CD14-positive monocyte (primary cell): ENCODE results near the gene RYK. TPM values are rescaled to one million over a fixed set of nuclear protein-coding genes. Genes with fewer than 3 reads are reported as not detected.

Experiments
- DNase-seq, 3 donors: peaks; one replicate each; pipeline ENCODE4 v3.0.0-alpha.2; 2011 to 2022
- H2AFZ ChIP-seq: 2 replicates; pipeline ENCODE4 v1.6.0; 2012; ENCODE audit warnings: mild to moderate bottlenecking, low read depth, low read length, inconsistent platforms; ENCODE audit not compliant: insufficient read depth, poor library complexity, severe bottlenecking
- H3K27ac ChIP-seq, 2 donors: 1 replicate in 1 of 2; 2 replicates in 1 of 2; pipeline ENCODE4 v1.5.1; 2012 to 2013; ENCODE audit warnings: low read length in 2 of 2, control low read depth in 1 of 2, inconsistent platforms in 1 of 2, low read depth in 1 of 2, mild to moderate bottlenecking in 1 of 2
- H3K27me3 ChIP-seq, 2 donors: one replicate each; pipeline versions ENCODE4 v1.6.0 to v1.6.1; 2011 to 2013; ENCODE audit warnings: low read length in 2 of 2; ENCODE audit not compliant: control insufficient read depth in 2 of 2, insufficient read depth in 2 of 2
- H3K36me3 ChIP-seq, 2 donors: replicated peaks in 1 of 2; 1 replicate in 1 of 2; 2 replicates in 1 of 2; pipeline versions ENCODE4 v1.5.1 to v1.6.1; 2012 to 2013; ENCODE audit warnings: low read length in 2 of 2, control low read depth in 1 of 2, inconsistent platforms in 1 of 2, mild to moderate bottlenecking in 1 of 2; ENCODE audit not compliant: insufficient read depth in 2 of 2, control insufficient read depth in 1 of 2
- H3K4me1 ChIP-seq, 2 donors: 1 replicate in 1 of 2; 2 replicates in 1 of 2; pipeline versions ENCODE4 v1.5.1 to v1.6.1; 2012 to 2013; ENCODE audit warnings: low read length in 2 of 2, control low read depth in 1 of 2, inconsistent platforms in 1 of 2, mild to moderate bottlenecking in 1 of 2, moderate library complexity in 1 of 2; ENCODE audit not compliant: insufficient read depth in 2 of 2, control insufficient read depth in 1 of 2
- H3K4me2 ChIP-seq: replicated peaks from 2 replicates; pipeline ENCODE3; 2012; ENCODE audit warnings: low read length, moderate library complexity, mild to moderate bottlenecking; ENCODE audit not compliant: poor library complexity, severe bottlenecking; ENCODE audit errors: extremely low read depth
- H3K4me3 ChIP-seq, 3 experiments: fragments of 200-600 bp in 1 of 3; sonication (generic) in 1 of 3; replicated peaks in 1 of 3; 1 replicate in 2 of 3; 2 replicates in 1 of 3; pipeline ENCODE4 v1.5.1; 2011 to 2013; ENCODE audit warnings: low read length in 3 of 3, mild to moderate bottlenecking in 3 of 3, control low read depth in 2 of 3, low read depth in 2 of 3, inconsistent platforms in 1 of 3, moderate library complexity in 1 of 3
- H3K79me2 ChIP-seq: 2 replicates; pipeline ENCODE4 v1.6.0; 2012; ENCODE audit warnings: mild to moderate bottlenecking, control low read depth, inconsistent platforms, low read length, moderate library complexity; ENCODE audit not compliant: insufficient read depth
- H3K9ac ChIP-seq: 2 replicates; pipeline ENCODE4 v1.6.0; 2017; ENCODE audit warnings: low read length, mild to moderate bottlenecking; ENCODE audit not compliant: insufficient read depth, poor library complexity, severe bottlenecking
- H3K9me3 ChIP-seq, 2 donors: replicated peaks in 1 of 2; 1 replicate in 1 of 2; 2 replicates in 1 of 2; pipeline versions ENCODE4 v1.5.1 to v1.6.1; 2012 to 2013; ENCODE audit warnings: low read length in 2 of 2, control low read depth in 1 of 2; ENCODE audit not compliant: control insufficient read depth in 1 of 2, insufficient read depth in 1 of 2
- H4K20me1 ChIP-seq: 2 replicates; pipeline ENCODE4 v1.6.0; 2012; ENCODE audit warnings: mild to moderate bottlenecking, low read length, control low read depth, moderate library complexity; ENCODE audit not compliant: insufficient read depth
- H3K27ac Mint-ChIP-seq, 7 donors: one replicate each; pipeline ENCODE4 v1.8.0; 2020; ENCODE audit warnings: mild to moderate bottlenecking in 7 of 7, mixed read lengths in 7 of 7, moderate library complexity in 6 of 7, inconsistent platforms in 2 of 7
- H3K27me3 Mint-ChIP-seq, 3 donors: one replicate each; pipeline ENCODE4 v1.8.0; 2021 to 2022; ENCODE audit warnings: low read depth in 3 of 3, mild to moderate bottlenecking in 3 of 3, mixed read lengths in 3 of 3, moderate library complexity in 3 of 3, inconsistent platforms in 1 of 3
- H3K36me3 Mint-ChIP-seq, 2 donors: one replicate each; pipeline ENCODE4 v1.8.0; 2020; ENCODE audit warnings: mixed read lengths in 2 of 2, inconsistent platforms in 1 of 2, mild to moderate bottlenecking in 1 of 2
- H3K4me1 Mint-ChIP-seq: one replicate; pipeline ENCODE4 v1.8.0; 2020; ENCODE audit warnings: mild to moderate bottlenecking, mixed read lengths
- H3K4me3 Mint-ChIP-seq, 2 donors: one replicate each; pipeline ENCODE4 v1.8.0; 2020; ENCODE audit warnings: mild to moderate bottlenecking in 2 of 2, mixed read lengths in 2 of 2, moderate library complexity in 1 of 2
- H3K9me3 Mint-ChIP-seq, 7 donors: one replicate each; pipeline ENCODE4 v1.8.0; 2020 to 2022; ENCODE audit warnings: mixed read lengths in 7 of 7, mild to moderate bottlenecking in 6 of 7, moderate library complexity in 6 of 7, inconsistent platforms in 2 of 7
- intact Hi-C, 2 donors: fragments of 100-400 bp; cut with micrococcal nuclease; formaldehyde crosslinking; loops; one replicate each; pipeline versions ENCODE4 v1.15.0 to v1.15.1; 2023
- polyA plus RNA-seq, 3 donors: library from polyadenylated mRNA; depleted of rRNA in 1 of 3; unstranded in 2 of 3; stranded (reverse) in 1 of 3; fragments of 300-500 nt in 2 of 3; fragments of >200 nt in 1 of 3; fragmentation: Illumina TruSeq in 2 of 3; gene quantifications; 1 replicate in 2 of 3; 2 replicates in 1 of 3; pipeline ENCODE4 v1.2.3, GENCODE V29; 2012 to 2021
- TF ChIP-seq, protein P1 (sequence below): fragments of 200-600 bp; IDR thresholded peaks from one replicate; pipeline ENCODE4 v1.8.0; 2022; ENCODE audit warnings: antibody characterized with exemption, mild to moderate bottlenecking

RYK gene
- polyA plus RNA-seq, 3 donors, result 3.5 to 14.2 (median 5.0) TPM

DNA sequence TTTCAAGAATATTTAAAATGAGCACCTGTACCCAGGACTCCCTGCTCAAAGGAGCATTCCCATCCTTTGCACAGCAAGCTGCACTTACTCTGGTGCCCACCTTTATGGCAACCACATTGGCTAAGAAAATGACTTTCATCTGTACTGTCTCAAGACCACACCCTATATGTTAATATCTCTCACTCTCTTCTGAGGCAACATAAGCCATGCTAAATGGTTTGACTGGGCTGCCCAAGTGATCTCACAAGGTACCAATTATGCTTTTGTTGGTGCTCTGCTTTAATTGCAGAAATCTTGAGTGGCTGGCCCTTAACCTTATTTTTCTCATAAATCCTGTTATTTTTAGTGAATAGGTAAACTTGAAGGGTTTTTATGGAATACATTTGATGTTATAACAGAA, 17.7 kb downstream of the RYK start:
- H3K27ac Mint-ChIP-seq, result no peak overlapping the region
- peaks cover 0 to under 1% of the 10 kb centered on the region in 2 donors for H3K9me3 ChIP-seq
- intact Hi-C loops, result no loop called here
- no peak overlapping the region for H3K27ac ChIP-seq
- no peak for DNase-seq
- H3K9me3 Mint-ChIP-seq, result peaks cover 0 to 2% (median 0%) of the 10 kb centered on the region in 7 donors
- no peaks in the 10 kb centered on the region for H3K27me3 Mint-ChIP-seq
- TF ChIP-seq, protein P1, sequence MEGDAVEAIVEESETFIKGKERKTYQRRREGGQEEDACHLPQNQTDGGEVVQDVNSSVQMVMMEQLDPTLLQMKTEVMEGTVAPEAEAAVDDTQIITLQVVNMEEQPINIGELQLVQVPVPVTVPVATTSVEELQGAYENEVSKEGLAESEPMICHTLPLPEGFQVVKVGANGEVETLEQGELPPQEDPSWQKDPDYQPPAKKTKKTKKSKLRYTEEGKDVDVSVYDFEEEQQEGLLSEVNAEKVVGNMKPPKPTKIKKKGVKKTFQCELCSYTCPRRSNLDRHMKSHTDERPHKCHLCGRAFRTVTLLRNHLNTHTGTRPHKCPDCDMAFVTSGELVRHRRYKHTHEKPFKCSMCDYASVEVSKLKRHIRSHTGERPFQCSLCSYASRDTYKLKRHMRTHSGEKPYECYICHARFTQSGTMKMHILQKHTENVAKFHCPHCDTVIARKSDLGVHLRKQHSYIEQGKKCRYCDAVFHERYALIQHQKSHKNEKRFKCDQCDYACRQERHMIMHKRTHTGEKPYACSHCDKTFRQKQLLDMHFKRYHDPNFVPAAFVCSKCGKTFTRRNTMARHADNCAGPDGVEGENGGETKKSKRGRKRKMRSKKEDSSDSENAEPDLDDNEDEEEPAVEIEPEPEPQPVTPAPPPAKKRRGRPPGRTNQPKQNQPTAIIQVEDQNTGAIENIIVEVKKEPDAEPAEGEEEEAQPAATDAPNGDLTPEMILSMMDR, result no peak
- H4K20me1 ChIP-seq, result peaks cover 73% of the 10 kb centered on the region
- peaks cover 3 to 5% of the 10 kb centered on the region in 2 donors for H3K36me3 Mint-ChIP-seq
- no peak overlapping the region for H3K9ac ChIP-seq
- peaks cover 55% of the 10 kb centered on the region for H3K79me2 ChIP-seq
- H3K27me3 ChIP-seq, result no peaks in the 10 kb centered on the region
- peaks cover 33% of the 10 kb centered on the region for H3K4me1 Mint-ChIP-seq
- H3K4me3 Mint-ChIP-seq, result no peak overlapping the region
- peaks cover 0 to 9% of the 10 kb centered on the region in 2 donors for H3K4me1 ChIP-seq
- H3K4me3 ChIP-seq, result no peak overlapping the region
- no peaks in the 10 kb centered on the region for H3K36me3 ChIP-seq
- H2AFZ ChIP-seq, result no peak overlapping the region
- no peak overlapping the region for H3K4me2 ChIP-seq

DNA sequence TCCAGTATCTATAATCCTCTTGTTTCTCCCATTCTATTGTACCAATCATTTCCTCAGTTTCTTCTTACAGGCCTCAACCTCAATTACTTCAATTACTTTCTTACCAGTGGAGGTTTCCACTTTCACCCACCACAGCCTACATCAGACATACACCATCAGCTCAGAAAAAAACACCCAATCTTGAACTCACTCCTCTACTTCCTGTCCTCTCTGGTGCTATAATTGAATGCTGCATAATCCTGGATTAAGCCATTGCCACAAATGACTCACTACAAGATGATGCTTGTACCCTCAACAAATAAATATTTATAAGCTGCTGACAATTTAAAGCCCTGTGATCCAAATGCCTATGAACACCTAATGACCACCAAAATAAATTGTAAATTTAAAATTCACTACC, 18.5 kb downstream of the RYK start:
- H3K4me3 Mint-ChIP-seq, result no peak overlapping the region
- H3K27me3 Mint-ChIP-seq, result no peaks in the 10 kb centered on the region
- no peak overlapping the region for H3K4me2 ChIP-seq
- TF ChIP-seq, protein P1, result no peak
- H3K4me1 ChIP-seq, result peaks cover 0 to 1% of the 10 kb centered on the region in 2 donors
- no peak overlapping the region for H3K27ac ChIP-seq
- intact Hi-C loops, result no loop called here
- H3K9me3 Mint-ChIP-seq, result peaks cover 0 to 9% (median 2%) of the 10 kb centered on the region in 7 donors
- H3K36me3 Mint-ChIP-seq, result peaks cover 4 to 5% of the 10 kb centered on the region in 2 donors
- no peak overlapping the region for H3K27ac Mint-ChIP-seq
- no peak overlapping the region for H2AFZ ChIP-seq
- no peak for DNase-seq
- H4K20me1 ChIP-seq, result peaks cover 69% of the 10 kb centered on the region
- no peaks in the 10 kb centered on the region for H3K36me3 ChIP-seq
- no peak overlapping the region for H3K9ac ChIP-seq
- H3K79me2 ChIP-seq, result peaks cover 55% of the 10 kb centered on the region
- peaks cover 0 to 4% of the 10 kb centered on the region in 2 donors for H3K9me3 ChIP-seq
- no peaks in the 10 kb centered on the region for H3K27me3 ChIP-seq
- peaks cover 26% of the 10 kb centered on the region for H3K4me1 Mint-ChIP-seq
- H3K4me3 ChIP-seq, result no peak overlapping the region
